HL-60 (cell line): ENCODE results near the gene PTPRN2.

Experiments
- DNase-seq, 2 experiments: peaks; one replicate each; pipeline ENCODE4 v3.0.0-alpha.2; 2010 to 2020; ENCODE audit warnings: low read depth in 1 of 2, low spot score in 1 of 2
- H3K27ac ChIP-seq: fragments of 250-450 bp; sonication (Bioruptor Pico); replicated peaks from 2 replicates; pipeline ENCODE4 v1.5.1; 2020; ENCODE audit warnings: mild to moderate bottlenecking, moderate library complexity
- H3K27me3 ChIP-seq: fragments of 250-450 bp; sonication (Bioruptor Pico); 2 replicates; pipeline ENCODE4 v1.5.1; 2021; ENCODE audit warnings: mild to moderate bottlenecking, moderate library complexity; ENCODE audit not compliant: insufficient read depth, poor library complexity, severe bottlenecking
- H3K4me3 ChIP-seq: replicated peaks from 2 replicates; pipeline ENCODE4 v1.5.1; 2011; ENCODE audit warnings: mild to moderate bottlenecking, control low read depth, low read length; ENCODE audit not compliant: insufficient read depth
- CTCF ChIP-seq: IDR thresholded peaks from one replicate; pipeline ENCODE4 v1.5.1; 2011; ENCODE audit warnings: low read length, control low read depth, inconsistent platforms; ENCODE audit not compliant: insufficient read depth
- GABPA ChIP-seq: IDR thresholded peaks from 2 replicates; pipeline ENCODE4 v1.6.1; 2012; ENCODE audit warnings: low read depth
- POLR2AphosphoS5 ChIP-seq: IDR thresholded peaks from 2 replicates; pipeline ENCODE4 v1.6.1; 2012; ENCODE audit warnings: low read depth
- REST ChIP-seq: IDR thresholded peaks from 2 replicates; pipeline ENCODE4 v1.6.1; 2012; ENCODE audit warnings: low read depth; ENCODE audit not compliant: insufficient replicate concordance
- SPI1 ChIP-seq: IDR thresholded peaks from 2 replicates; pipeline ENCODE4 v1.6.1; 2012; ENCODE audit warnings: low read depth, mild to moderate bottlenecking, borderline replicate concordance

The PTPRN2 gene

GRCh38 chr7:157606140-157606539 lies 981.5 kb downstream of the PTPRN2 start:
- DNase-seq = no peak
- TF ChIP-seq REST (no peak), CTCF (no peak), POLR2AphosphoS5 (no peak), GABPA (no peak), SPI1 (no peak)
- Histone ChIP-seq H3K27ac (no peak overlapping the region), H3K27me3 (no peaks in the 10 kb centered on the region), H3K4me3 (no peak overlapping the region)

GRCh38 chr7:157605638-157606037 lies 982.0 kb downstream of the PTPRN2 start:
- Histone ChIP-seq H3K27me3 (no peaks in the 10 kb centered on the region), H3K27ac (no peak overlapping the region), H3K4me3 (no peak overlapping the region)
- no peak for DNase-seq
- TF ChIP-seq POLR2AphosphoS5 (no peak), REST (no peak), GABPA (no peak), SPI1 (no peak), CTCF (no peak)

GRCh38 chr7:157604661-157605381 lies 982.8 kb downstream of the PTPRN2 start:
- Histone ChIP-seq H3K27ac (no peak overlapping the region), H3K4me3 (no peak overlapping the region), H3K27me3 (no peaks in the 10 kb centered on the region)
- DNase-seq = no peak
- TF ChIP-seq GABPA = no peak
- TF ChIP-seq POLR2AphosphoS5 = no peak

- Histone ChIP-seq H3K4me3 (no peak overlapping the region), H3K27me3 (no peaks in the 10 kb centered on the region), H3K27ac (no peak overlapping the region)
- no peak for DNase-seq
- TF ChIP-seq POLR2AphosphoS5 = no peak
- no peak for TF ChIP-seq REST
- no peak for TF ChIP-seq SPI1
Measured at GRCh38 chr7:157603716-157604115, 983.9 kb downstream of the PTPRN2 start.
